ENCODE results near the gene AMZ1. TPM values are rescaled to one million over a fixed set of nuclear protein-coding genes. Genes with fewer than 3 reads are reported as not detected.

AMZ1 gene
- total and polyA plus RNA-seq, 2 donors (not counting 1 experiment from before 2014, with no cell fraction given): 0.26 to 0.33 TPM

DNA sequence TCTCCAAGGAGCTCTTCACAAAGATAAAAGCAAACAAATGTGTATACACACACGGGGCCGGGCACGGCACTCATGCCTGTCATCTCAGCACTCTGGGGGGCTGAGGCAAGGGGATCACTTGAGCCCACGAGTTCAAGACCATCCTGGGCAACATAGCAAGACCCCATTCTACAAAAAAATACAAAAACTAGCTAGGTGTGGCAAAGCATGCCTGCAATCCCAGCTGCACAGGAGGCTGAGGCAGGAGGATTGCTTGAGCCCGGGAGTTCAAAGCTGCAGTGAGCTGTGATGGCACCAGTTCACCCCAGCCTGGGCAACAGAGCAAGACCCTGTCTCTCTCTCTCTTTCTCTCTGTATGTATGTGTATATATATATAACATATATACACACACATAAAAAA lies 33.9 kb upstream of the AMZ1 start:
- no peaks in the 10 kb centered on the region for H3K9me3 ChIP-seq (ENCODE audit: control insufficient read depth, insufficient read depth, low read depth, low read length)
- H3K36me3 ChIP-seq (ENCODE audit: control insufficient read depth, insufficient read depth, low read length): peaks cover 25% of the 10 kb centered on the region
- H3K27me3 ChIP-seq (ENCODE audit: control insufficient read depth, insufficient read depth, low read length): no peaks in the 10 kb centered on the region
- no peak for DNase-seq (ENCODE audit: low read depth in 2 of 2)
- no peak overlapping the region for H3K27ac ChIP-seq (ENCODE audit: insufficient read depth, low read length)
- TF ChIP-seq, protein P1, sequence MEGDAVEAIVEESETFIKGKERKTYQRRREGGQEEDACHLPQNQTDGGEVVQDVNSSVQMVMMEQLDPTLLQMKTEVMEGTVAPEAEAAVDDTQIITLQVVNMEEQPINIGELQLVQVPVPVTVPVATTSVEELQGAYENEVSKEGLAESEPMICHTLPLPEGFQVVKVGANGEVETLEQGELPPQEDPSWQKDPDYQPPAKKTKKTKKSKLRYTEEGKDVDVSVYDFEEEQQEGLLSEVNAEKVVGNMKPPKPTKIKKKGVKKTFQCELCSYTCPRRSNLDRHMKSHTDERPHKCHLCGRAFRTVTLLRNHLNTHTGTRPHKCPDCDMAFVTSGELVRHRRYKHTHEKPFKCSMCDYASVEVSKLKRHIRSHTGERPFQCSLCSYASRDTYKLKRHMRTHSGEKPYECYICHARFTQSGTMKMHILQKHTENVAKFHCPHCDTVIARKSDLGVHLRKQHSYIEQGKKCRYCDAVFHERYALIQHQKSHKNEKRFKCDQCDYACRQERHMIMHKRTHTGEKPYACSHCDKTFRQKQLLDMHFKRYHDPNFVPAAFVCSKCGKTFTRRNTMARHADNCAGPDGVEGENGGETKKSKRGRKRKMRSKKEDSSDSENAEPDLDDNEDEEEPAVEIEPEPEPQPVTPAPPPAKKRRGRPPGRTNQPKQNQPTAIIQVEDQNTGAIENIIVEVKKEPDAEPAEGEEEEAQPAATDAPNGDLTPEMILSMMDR (conservative IDR thresholded peaks at IDR 0.05 in 1 of 2, IDR thresholded peaks at IDR 0.05 in 1 of 2; ENCODE audit: low read depth in 1 of 2, low read length in 2 of 2): no peak
- TF ChIP-seq EZH2 (IDR thresholded peaks at IDR 0.05; ENCODE audit: low read length, missing control alignments): no peak
- no peak overlapping the region for H3K9ac ChIP-seq (ENCODE audit: insufficient read depth, low read length)
- no peaks in the 10 kb centered on the region for H4K20me1 ChIP-seq (ENCODE audit: control insufficient read depth, extremely low read depth, insufficient read depth, low read length)
- H3K79me2 ChIP-seq (ENCODE audit: control insufficient read depth, insufficient read depth, low read length): no peaks in the 10 kb centered on the region
- no peak overlapping the region for H2AFZ ChIP-seq (ENCODE audit: low read length)
- no peak overlapping the region for H3K4me3 ChIP-seq (replicated peaks in 1 of 4; ENCODE audit: control extremely low read depth in 1 of 4, insufficient read depth in 1 of 4, low read depth in 3 of 4, low read length in 4 of 4)
- no peaks in the 10 kb centered on the region for H3K4me1 ChIP-seq (ENCODE audit: control insufficient read depth, extremely low read depth, insufficient read depth, low read length)
- H3K4me2 ChIP-seq (ENCODE audit: extremely low read depth, insufficient read depth, low read length): no peak overlapping the region

DNA sequence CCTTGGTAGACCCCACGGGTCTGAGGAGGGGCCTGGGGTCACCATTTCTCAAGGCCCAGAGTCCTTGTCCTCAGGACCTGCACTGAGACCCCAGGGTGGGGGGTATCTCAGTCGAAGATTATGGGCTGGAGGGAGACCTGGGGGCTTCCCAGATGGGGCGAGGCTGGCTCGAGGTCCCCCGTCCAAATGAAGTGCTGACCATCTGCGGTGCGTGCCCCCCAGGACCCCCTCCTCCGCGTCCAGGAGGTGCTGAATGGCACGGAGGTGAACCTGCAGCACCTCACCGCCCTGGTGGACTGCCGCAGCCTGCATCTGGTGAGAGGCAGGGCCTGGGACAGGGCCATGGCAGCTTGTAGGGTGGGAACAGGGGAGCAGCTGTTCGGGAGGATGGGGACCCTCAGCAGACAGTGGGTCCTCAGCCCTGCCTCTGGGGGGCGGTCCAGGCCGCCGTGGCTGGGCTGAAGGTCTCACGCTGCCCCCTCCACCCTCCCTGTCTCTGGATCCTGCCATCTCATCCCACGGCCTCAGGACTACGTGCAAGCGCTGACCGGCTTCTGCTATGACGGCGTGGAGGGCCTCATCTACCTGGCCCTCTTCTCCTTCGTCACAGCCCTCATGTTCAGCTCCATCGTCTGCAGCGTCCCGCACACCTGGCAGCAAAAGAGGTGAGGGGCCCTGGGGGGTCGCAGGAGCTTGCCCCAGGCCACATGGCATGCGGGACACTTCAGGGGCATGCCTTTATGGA lies 32.0 kb upstream of the AMZ1 start:
- peaks cover 22% of the 10 kb centered on the region for H3K36me3 ChIP-seq (ENCODE audit: control insufficient read depth, insufficient read depth, low read length)
- no peaks in the 10 kb centered on the region for H3K27me3 ChIP-seq (ENCODE audit: control insufficient read depth, insufficient read depth, low read length)
- no peak overlapping the region for H2AFZ ChIP-seq (ENCODE audit: low read length)
- no peak overlapping the region for H3K27ac ChIP-seq (ENCODE audit: insufficient read depth, low read length)
- no peak for DNase-seq (ENCODE audit: low read depth in 2 of 2)
- no peaks in the 10 kb centered on the region for H4K20me1 ChIP-seq (ENCODE audit: control insufficient read depth, extremely low read depth, insufficient read depth, low read length)
- no peak overlapping the region for H3K9ac ChIP-seq (ENCODE audit: insufficient read depth, low read length)
- no peak overlapping the region for H3K4me2 ChIP-seq (ENCODE audit: extremely low read depth, insufficient read depth, low read length)
- H3K4me1 ChIP-seq (ENCODE audit: control insufficient read depth, extremely low read depth, insufficient read depth, low read length): no peaks in the 10 kb centered on the region
- H3K9me3 ChIP-seq (ENCODE audit: control insufficient read depth, insufficient read depth, low read depth, low read length): no peaks in the 10 kb centered on the region
- H3K79me2 ChIP-seq (ENCODE audit: control insufficient read depth, insufficient read depth, low read length): no peaks in the 10 kb centered on the region
- H3K4me3 ChIP-seq (replicated peaks in 1 of 4; ENCODE audit: control extremely low read depth in 1 of 4, insufficient read depth in 1 of 4, low read depth in 3 of 4, low read length in 4 of 4): no peak overlapping the region
- TF ChIP-seq EZH2 (IDR thresholded peaks at IDR 0.05; ENCODE audit: low read length, missing control alignments): no peak
- TF ChIP-seq, protein P1 (conservative IDR thresholded peaks at IDR 0.05 in 1 of 2, IDR thresholded peaks at IDR 0.05 in 1 of 2; ENCODE audit: low read depth in 1 of 2, low read length in 2 of 2): no peak

DNA sequence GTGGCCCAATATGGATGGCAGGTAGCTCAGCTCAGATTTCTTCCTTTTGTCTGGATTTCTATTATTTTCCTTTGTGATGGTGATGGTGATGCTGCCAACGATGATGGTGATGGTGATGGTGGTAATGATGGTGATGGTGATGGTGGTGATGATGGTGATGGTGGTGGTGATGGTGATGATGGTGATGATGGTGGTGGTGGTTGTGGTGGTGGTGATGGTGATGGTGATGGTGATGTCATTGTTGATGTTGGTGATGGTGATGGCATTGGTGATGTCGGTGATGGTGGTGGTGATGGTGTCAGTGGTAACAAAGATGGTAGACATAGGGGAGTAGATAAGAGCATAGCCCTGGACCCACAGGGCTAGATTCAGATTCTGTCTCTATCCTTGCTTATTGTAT lies 30.8 kb upstream of the AMZ1 start:
- Histone ChIP-seq H3K9me3 (ENCODE audit: control insufficient read depth, insufficient read depth, low read depth, low read length) (no peaks in the 10 kb centered on the region), H3K36me3 (ENCODE audit: control insufficient read depth, insufficient read depth, low read length) (peaks cover 19% of the 10 kb centered on the region), H3K4me2 (ENCODE audit: extremely low read depth, insufficient read depth, low read length) (no peak overlapping the region), H3K4me3 (replicated peaks in 1 of 4; ENCODE audit: control extremely low read depth in 1 of 4, insufficient read depth in 1 of 4, low read depth in 3 of 4, low read length in 4 of 4) (no peak overlapping the region), H3K4me1 (ENCODE audit: control insufficient read depth, extremely low read depth, insufficient read depth, low read length) (no peaks in the 10 kb centered on the region), H3K27ac (ENCODE audit: insufficient read depth, low read length) (no peak overlapping the region), H3K79me2 (ENCODE audit: control insufficient read depth, insufficient read depth, low read length) (no peaks in the 10 kb centered on the region), H3K9ac (ENCODE audit: insufficient read depth, low read length) (no peak overlapping the region), H4K20me1 (ENCODE audit: control insufficient read depth, extremely low read depth, insufficient read depth, low read length) (no peaks in the 10 kb centered on the region), H3K27me3 (ENCODE audit: control insufficient read depth, insufficient read depth, low read length) (no peaks in the 10 kb centered on the region), H2AFZ (ENCODE audit: low read length) (no peak overlapping the region)
- DNase-seq (ENCODE audit: low read depth in 2 of 2): no peak
- TF ChIP-seq, protein P1 (conservative IDR thresholded peaks at IDR 0.05 in 1 of 2, IDR thresholded peaks at IDR 0.05 in 1 of 2; ENCODE audit: low read depth in 1 of 2, low read length in 2 of 2): no peak
- TF ChIP-seq EZH2 (IDR thresholded peaks at IDR 0.05; ENCODE audit: low read length, missing control alignments): no peak
